HCT116 (cell line): ENCODE results near the gene PLD6. TPM values are rescaled to one million over a fixed set of nuclear protein-coding genes. Genes with fewer than 3 reads are reported as not detected.

Experiments
- ATAC-seq: fragments of 200-7000 bp; cut with Tn5 transposase; 2 replicates; pipeline ENCODE4 v1.9.1; 2020; ENCODE audit warnings: mild to moderate bottlenecking, moderate library complexity
- BruUV-seq: library from RNA; stranded (reverse); fragments of 400-500 nt; replicated peaks from 2 replicates; lab custom pipeline; 2021; lab: Mats Ljungman, UMichigan
- CTCF ChIA-PET: fragments of 300-600 bp; sonication (Branson Sonifier 250); formaldehyde crosslinking; loops from one replicate; lab custom pipeline; 2021; ENCODE audit warnings: antibody characterized with exemption; lab: Charles Lee
- POLR2A ChIA-PET: fragments of 300-600, 350-600 bp; sonication (Branson Sonifier 250); formaldehyde crosslinking; loops from one replicate; lab custom pipeline; 2021; ENCODE audit warnings: antibody characterized with exemption; lab: Charles Lee
- RAD21 ChIA-PET, 2 experiments: fragments of 300-600 bp; sonication (Branson Sonifier 250); formaldehyde crosslinking; loops; one replicate each; lab custom pipeline; 2023; ENCODE audit warnings: low total read pairs in 2 of 2; ENCODE audit not compliant: uncharacterized antibody in 2 of 2, unreplicated experiment in 2 of 2, low non-redundant PET in 1 of 2; lab: Charles Lee
- DNase-seq: peaks from one replicate; pipeline ENCODE4 v3.0.0-alpha.2; 2010; ENCODE audit warnings: low read depth, low spot score
- H2AFZ ChIP-seq: fragments of 200-600 bp; shearing (Covaris generic), sonication (generic); 2 replicates; pipeline ENCODE4 v1.6.1; 2017; ENCODE audit warnings: low read depth, mixed run types, mixed read lengths, antibody characterized with exemption, low read length; ENCODE audit not compliant: poor library complexity, severe bottlenecking
- H3K27ac ChIP-seq: 2 replicates; pipeline ENCODE4 v1.5.1; 2012; ENCODE audit warnings: low read depth, low read length
- H3K27me3 ChIP-seq: fragments of 200-600 bp; sonication (generic); 2 replicates; pipeline ENCODE4 v1.6.1; 2016; ENCODE audit warnings: mixed run types, low read length, mixed read lengths; ENCODE audit not compliant: insufficient read depth
- H3K36me3 ChIP-seq, 2 experiments: fragments of 200-500 bp in 1 of 2; fragments of 200-600 bp in 1 of 2; sonication (Bioruptor generic) in 1 of 2; sonication (generic) in 1 of 2; 2 replicates each; pipeline versions ENCODE4 v1.5.1 to v1.6.1; 2014 to 2016; ENCODE audit warnings: low read length in 2 of 2, inconsistent platforms in 1 of 2, mixed read lengths in 1 of 2, mixed run types in 1 of 2; ENCODE audit not compliant: insufficient read depth in 2 of 2, control insufficient read depth in 1 of 2
- H3K4me1 ChIP-seq, 2 experiments: fragments of 200-600 bp in 1 of 2; sonication (generic) in 1 of 2; 2 replicates each; pipeline versions ENCODE4 v1.5.1 to v1.6.1; 2012 to 2017; ENCODE audit warnings: low read length in 2 of 2, inconsistent platforms in 1 of 2, mild to moderate bottlenecking in 1 of 2, mixed read lengths in 1 of 2, mixed run types in 1 of 2, moderate library complexity in 1 of 2; ENCODE audit not compliant: insufficient read depth in 2 of 2, control insufficient read depth in 1 of 2
- H3K4me2 ChIP-seq: fragments of 200-600 bp; sonication (generic); 2 replicates; pipeline ENCODE4 v1.6.1; 2017; ENCODE audit warnings: mixed run types, low read length, mixed read lengths
- H3K4me3 ChIP-seq, 2 experiments: fragments of 200-600 bp in 1 of 2; sonication (generic) in 1 of 2; replicated peaks in 1 of 2; 2 replicates each; pipeline ENCODE4 v1.5.1; 2011 to 2016; ENCODE audit warnings: low read length in 2 of 2, control low read depth in 1 of 2, low read depth in 1 of 2, mild to moderate bottlenecking in 1 of 2, mixed read lengths in 1 of 2, mixed run types in 1 of 2
- H3K79me2 ChIP-seq: fragments of 200-600 bp; sonication (generic); 2 replicates; pipeline ENCODE4 v1.6.1; 2017; ENCODE audit warnings: mild to moderate bottlenecking, mixed run types, low read length, moderate library complexity, mixed read lengths; ENCODE audit not compliant: insufficient read depth
- H3K9ac ChIP-seq: fragments of 200-600 bp; sonication (generic); 2 replicates; pipeline ENCODE4 v1.6.1; 2016; ENCODE audit warnings: low read length, mixed read lengths
- H3K9me2 ChIP-seq: fragments of 200-600 bp; sonication (generic), shearing (Covaris generic); 2 replicates; pipeline ENCODE4 v1.6.1; 2017; ENCODE audit warnings: mixed run types, mild to moderate bottlenecking, moderate library complexity; ENCODE audit not compliant: insufficient read depth
- H3K9me3 ChIP-seq, 2 experiments: fragments of 200-500 bp in 1 of 2; fragments of 200-600 bp in 1 of 2; sonication (Bioruptor generic) in 1 of 2; sonication (generic) in 1 of 2; 2 replicates each; pipeline ENCODE4 v1.6.1; 2014 to 2017; ENCODE audit warnings: low read length in 2 of 2, mixed read lengths in 2 of 2, inconsistent platforms in 1 of 2, low read depth in 1 of 2, mild to moderate bottlenecking in 1 of 2, mixed run types in 1 of 2, moderate library complexity in 1 of 2; ENCODE audit not compliant: control insufficient read depth in 1 of 2, insufficient read depth in 1 of 2
- H4K20me1 ChIP-seq: fragments of 200-600 bp; sonication (generic), shearing (Covaris generic); 2 replicates; pipeline ENCODE4 v1.6.1; 2017; ENCODE audit warnings: mixed run types, mild to moderate bottlenecking, moderate library complexity; ENCODE audit not compliant: insufficient read depth
- CTCF ChIP-seq, 3 experiments: fragments of 200-600 bp in 1 of 3; sonication (generic) in 1 of 3; IDR thresholded peaks in 2 of 3; conservative IDR thresholded peaks in 1 of 3; 2 replicates each; pipeline ENCODE4 v1.5.1; 2012 to 2017; ENCODE audit warnings: low read depth in 2 of 3, low read length in 2 of 3, antibody characterized with exemption in 1 of 3, borderline replicate concordance in 1 of 3, control low read depth in 1 of 3, mild to moderate bottlenecking in 1 of 3, mixed read lengths in 1 of 3, mixed run types in 1 of 3, moderate library complexity in 1 of 3; ENCODE audit not compliant: insufficient read depth in 1 of 3
- ELF1 ChIP-seq: IDR thresholded peaks from 2 replicates; pipeline ENCODE4 v1.6.1; 2012; ENCODE audit warnings: low read depth, borderline replicate concordance
- FOSL1 ChIP-seq: IDR thresholded peaks from 2 replicates; pipeline ENCODE4 v1.6.1; 2012; ENCODE audit warnings: low read depth
- POLR2A ChIP-seq: IDR thresholded peaks from 2 replicates; pipeline ENCODE4 v1.7.0; 2011; ENCODE audit warnings: borderline replicate concordance; ENCODE audit not compliant: insufficient read depth, insufficient read length; ENCODE audit errors: extremely low read depth
- REST ChIP-seq: IDR thresholded peaks from 2 replicates; pipeline ENCODE4 v1.6.1; 2012; ENCODE audit warnings: low read depth
- ZBTB33 ChIP-seq: IDR thresholded peaks from 2 replicates; pipeline ENCODE4 v1.6.1; 2011; ENCODE audit warnings: mild to moderate bottlenecking, low read length, moderate library complexity; ENCODE audit not compliant: insufficient replicate concordance; ENCODE audit errors: extremely low read depth
- ZFX ChIP-seq: fragments of 450-650 bp; IDR thresholded peaks from 2 replicates; pipeline ENCODE4 v1.6.1; 2017
- intact Hi-C: fragments of 100-400 bp; cut with micrococcal nuclease; formaldehyde crosslinking; loops from 2 replicates; pipeline ENCODE4 v1.10.0; 2022
- total RNA-seq: library from RNA; stranded (reverse); gene quantifications from one replicate; pipeline ENCODE4 v1.2.1, GENCODE V29; 2021; ENCODE audit not compliant: unreplicated experiment

Gene PLD6
- total RNA-seq, 1 experiment from 2014 or later = 15.6 TPM

- ChIA-PET RAD21 (no interaction called here), CTCF (no interaction called here), POLR2A (no interaction called here)
- no TSS peak for BruUV-seq
- H3K27ac ChIP-seq = no peak overlapping the region
- H3K36me3 ChIP-seq = peaks cover 42 to 57% of the 10 kb centered on the region in 2 experiments
- DNase-seq (no peak), ATAC-seq (no peak)
- no peaks in the 10 kb centered on the region for H3K79me2 ChIP-seq
- H3K27me3 ChIP-seq = no peaks in the 10 kb centered on the region
- no peaks in the 10 kb centered on the region for H4K20me1 ChIP-seq
- H2AFZ ChIP-seq = no peak overlapping the region
- no peak overlapping the region for H3K9ac ChIP-seq
- H3K4me2 ChIP-seq = no peak overlapping the region
- no peak overlapping the region for H3K4me3 ChIP-seq
- intact Hi-C loops = no loop called here
- H3K4me1 ChIP-seq = no peaks in the 10 kb centered on the region
- TF ChIP-seq POLR2A (no peak), ZFX (no peak), REST (no peak), FOSL1 (no peak), ZBTB33 (no peak), CTCF (IDR thresholded peaks at IDR 0.05 in 2 of 3, conservative IDR thresholded peaks at IDR 0.05 in 1 of 3; ENCODE audit: borderline replicate concordance in 1 of 3, insufficient read depth in 1 of 3, low read depth in 2 of 3, low read length in 2 of 3) (no peak), ELF1 (no peak)
- no peaks in the 10 kb centered on the region for H3K9me2 ChIP-seq
- H3K9me3 ChIP-seq = no peaks in the 10 kb centered on the region
Measured at GRCh38 chr17:17175340-17175739, 30.8 kb downstream of the PLD6 start.
